GM23248 (cell line): Measurements from ENCODE around the gene NYAP2. TPM values are rescaled to one million over a fixed set of nuclear protein-coding genes. Genes with fewer than 3 reads are reported as not detected.
A peak's percentile ranks its signal among the peaks of the same experiment; 100 is the strongest.

Experiments
- DNase-seq: peaks from one replicate; pipeline ENCODE4 v3.0.0-alpha.2; 2015
- H2AFZ ChIP-seq: fragments of 200-600 bp; sonication (generic); 2 replicates; pipeline ENCODE4 v1.6.1; 2016; ENCODE audit warnings: antibody characterized with exemption
- H3F3A ChIP-seq: fragments of 200-600 bp; sonication (generic); 2 replicates; pipeline ENCODE4 v1.6.1; 2016; ENCODE audit warnings: mild to moderate bottlenecking, antibody characterized with exemption, mixed run types; ENCODE audit not compliant: insufficient read depth
- H3K27ac ChIP-seq: fragments of 200-600 bp; sonication (generic); 2 replicates; pipeline ENCODE4 v1.5.1; 2016; ENCODE audit warnings: mild to moderate bottlenecking
- H3K27me3 ChIP-seq: fragments of 200-600 bp; sonication (generic); replicated peaks from 2 replicates; pipeline ENCODE4 v1.6.1; 2016; ENCODE audit warnings: mild to moderate bottlenecking; ENCODE audit not compliant: insufficient read depth
- H3K36me3 ChIP-seq: fragments of 200-600 bp; sonication (generic); 2 replicates; pipeline ENCODE4 v1.6.1; 2016; ENCODE audit warnings: low read depth, mild to moderate bottlenecking
- H3K4me1 ChIP-seq: fragments of 200-600 bp; sonication (generic); 2 replicates; pipeline ENCODE4 v1.6.1; 2016; ENCODE audit warnings: mild to moderate bottlenecking; ENCODE audit not compliant: insufficient read depth
- H3K4me2 ChIP-seq: fragments of 200-600 bp; sonication (generic); one replicate; pipeline ENCODE4 v1.6.1; 2016; ENCODE audit warnings: mild to moderate bottlenecking; ENCODE audit not compliant: unreplicated experiment
- H3K4me3 ChIP-seq: fragments of 200-600 bp; sonication (generic); 2 replicates; pipeline ENCODE4 v1.5.1; 2016; ENCODE audit warnings: mild to moderate bottlenecking
- H3K79me2 ChIP-seq: fragments of 200-600 bp; sonication (generic); 2 replicates; pipeline ENCODE4 v1.6.1; 2016; ENCODE audit warnings: mild to moderate bottlenecking; ENCODE audit not compliant: insufficient read depth
- H3K9ac ChIP-seq: fragments of 200-600 bp; sonication (generic); 2 replicates; pipeline ENCODE4 v1.6.1; 2016; ENCODE audit warnings: mild to moderate bottlenecking
- H3K9me2 ChIP-seq: fragments of 200-600 bp; sonication (generic); 2 replicates; pipeline ENCODE4 v1.6.1; 2016; ENCODE audit warnings: mixed run types, mild to moderate bottlenecking, moderate library complexity; ENCODE audit not compliant: insufficient read depth
- H3K9me3 ChIP-seq: fragments of 200-600 bp; sonication (generic); one replicate; pipeline ENCODE4 v1.6.1; 2017; ENCODE audit warnings: low read depth
- H4K20me1 ChIP-seq: fragments of 200-600 bp; sonication (generic); 2 replicates; pipeline ENCODE4 v1.6.0; 2016; ENCODE audit not compliant: insufficient read depth
- EZH2 ChIP-seq: fragments of 200-600 bp; sonication (generic); IDR thresholded peaks from 2 replicates; pipeline ENCODE4 v1.6.1; 2018; ENCODE audit warnings: antibody characterized with exemption, mild to moderate bottlenecking; ENCODE audit not compliant: insufficient read depth, poor library complexity, severe bottlenecking
- EZH2phosphoT487 ChIP-seq: fragments of 200-600 bp; sonication (generic); IDR thresholded peaks from 2 replicates; pipeline ENCODE4 v1.6.1; 2018; ENCODE audit warnings: antibody characterized with exemption, moderate library complexity, mild to moderate bottlenecking, low read depth; ENCODE audit not compliant: insufficient read depth
- whole genome bisulfite sequencing, 2 experiments: methylation state at CpG; one replicate each; pipeline ENCODE4 v1.1.6; 2015 to 2017; ENCODE audit warnings: low lambda C conversion rate in 2 of 2, low coverage in 1 of 2; ENCODE audit errors: missing lambda C conversion rate in 2 of 2; 5-methylcytosine and 5-hydroxymethylcytosine counted together
- in situ Hi-C: fragments of 300-500 bp; cut with MboI; formaldehyde crosslinking; loops from 2 replicates; pipeline ENCODE4 v1.15.0; 2020
- polyA plus RNA-seq: library from polyadenylated mRNA; unstranded; fragments of >200 nt; fragmentation: Nextera tagmentation; extraction: Ambion mirVana; gene quantifications from 2 replicates; pipeline ENCODE4 v1.2.1, GENCODE V29; 2016
- total RNA-seq: library from RNA; depleted of rRNA; stranded (reverse); fragments of >200 nt; shearing (Covaris generic); gene quantifications from 2 replicates; pipeline ENCODE4 v1.2.3, GENCODE V29; 2014

NYAP2 gene
- total and polyA plus RNA-seq, 2 experiments from 2014 or later = not detected

DNA sequence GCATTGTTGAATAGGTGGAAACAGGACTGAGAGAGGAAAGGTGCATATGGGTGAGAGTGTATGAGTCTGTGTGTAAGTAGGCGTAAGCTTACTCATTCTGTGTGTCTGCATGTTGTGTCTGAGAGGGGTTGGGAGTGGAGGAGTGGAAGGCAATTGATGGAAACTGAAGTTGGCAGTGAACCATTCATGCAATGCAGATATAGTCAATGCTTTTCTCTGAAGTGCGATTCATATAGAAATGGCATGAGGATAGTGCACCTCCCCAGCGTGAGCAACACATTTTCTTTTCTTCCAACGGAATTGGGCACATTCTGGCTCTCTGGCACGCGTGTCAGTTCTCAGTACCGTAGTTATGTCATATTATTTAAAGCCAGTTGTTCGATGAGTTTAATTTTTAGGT lies 250.5 kb downstream of the NYAP2 start:
- DNase-seq = no peak
- in situ Hi-C loops = loop anchor here (10.0 kb wide), 1 partner anchor 525 kb away; no protein-coding TSS in a partner anchor
- no peaks in the 10 kb centered on the region for H3K9me2 ChIP-seq
- H3K9ac ChIP-seq = no peak overlapping the region
- peaks cover 12% of the 10 kb centered on the region; the same call in 1 of the 2 replicates for H3K27me3 ChIP-seq
- H3K27ac ChIP-seq = no peak overlapping the region
- TF ChIP-seq EZH2 (no peak), EZH2phosphoT487 (no peak)
- H3K4me3 ChIP-seq = no peak overlapping the region
- H3K4me1 ChIP-seq = no peaks in the 10 kb centered on the region
- no peaks in the 10 kb centered on the region for H3K36me3 ChIP-seq
- H3K79me2 ChIP-seq = no peaks in the 10 kb centered on the region
- H3F3A ChIP-seq = no peaks in the 10 kb centered on the region
- H2AFZ ChIP-seq = no peak overlapping the region
- no peaks in the 10 kb centered on the region for H4K20me1 ChIP-seq
- 72 to 73% methylated on average over 8 of the region's 8 CpGs for WGBS, 2 experiments
- H3K4me2 ChIP-seq = no peak overlapping the region
- no peaks in the 10 kb centered on the region for H3K9me3 ChIP-seq

- Histone ChIP-seq H3K9me2 (no peaks in the 10 kb centered on the region), H2AFZ (no peak overlapping the region), H3K4me2 (no peak overlapping the region), H3K27me3 (no peaks in the 10 kb centered on the region), H4K20me1 (no peaks in the 10 kb centered on the region), H3K9ac (no peak overlapping the region), H3K36me3 (no peaks in the 10 kb centered on the region), H3F3A (no peaks in the 10 kb centered on the region), H3K9me3 (no peaks in the 10 kb centered on the region), H3K27ac (no peak overlapping the region), H3K4me3 (no peak overlapping the region), H3K4me1 (no peaks in the 10 kb centered on the region), H3K79me2 (no peaks in the 10 kb centered on the region)
- no peak for TF ChIP-seq EZH2phosphoT487
- TF ChIP-seq EZH2 = no peak
- peak; percentile 78 for DNase-seq
- WGBS, 2 experiments = 10 to 12% methylated on average over 11 of the region's 11 CpGs
- in situ Hi-C loops = no loop called here
Measured at GRCh38 chr2:225660262-225661131, 261.0 kb downstream of the NYAP2 start.

- Histone ChIP-seq H3K79me2 (no peaks in the 10 kb centered on the region), H3K9me3 (no peaks in the 10 kb centered on the region), H3K9me2 (no peaks in the 10 kb centered on the region), H3K27me3 (no peaks in the 10 kb centered on the region), H3K36me3 (no peaks in the 10 kb centered on the region), H3K9ac (no peak overlapping the region), H3K4me3 (no peak overlapping the region), H4K20me1 (no peaks in the 10 kb centered on the region), H3K4me2 (no peak overlapping the region), H3K27ac (no peak overlapping the region), H2AFZ (no peak overlapping the region), H3F3A (no peaks in the 10 kb centered on the region), H3K4me1 (no peaks in the 10 kb centered on the region)
- TF ChIP-seq EZH2phosphoT487 (no peak), EZH2 (no peak)
- in situ Hi-C loops = no loop called here
- DNase-seq = no peak
- 28 to 33% methylated on average over 4 of the region's 4 CpGs for WGBS, 2 experiments
Measured at GRCh38 chr2:225662101-225662500, 262.6 kb downstream of the NYAP2 start.

DNA sequence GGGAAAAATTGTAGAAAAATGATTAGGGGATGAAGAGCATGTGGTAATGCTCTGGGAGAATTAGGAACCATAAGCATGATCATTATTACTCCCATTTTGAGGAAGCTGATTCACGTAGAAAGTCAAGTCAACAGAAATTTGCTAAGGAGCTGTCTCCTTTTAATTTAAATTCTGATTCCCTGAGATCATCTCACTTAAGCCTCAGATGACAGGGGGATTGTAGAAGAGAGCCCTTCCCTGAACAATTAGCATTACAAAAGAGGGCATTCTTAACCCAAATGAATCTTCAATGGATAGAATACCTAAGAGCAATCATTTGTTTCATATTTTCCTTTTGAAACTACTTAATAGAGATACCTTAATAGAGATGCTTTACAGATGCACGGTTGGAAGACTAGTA lies 267.9 kb downstream of the NYAP2 start:
- no peak overlapping the region for H3K27ac ChIP-seq
- H2AFZ ChIP-seq = no peak overlapping the region
- in situ Hi-C loops = no loop called here
- H3K9me2 ChIP-seq = no peaks in the 10 kb centered on the region
- no peaks in the 10 kb centered on the region for H3K79me2 ChIP-seq
- H3K27me3 ChIP-seq = no peaks in the 10 kb centered on the region
- H3K4me3 ChIP-seq = no peak overlapping the region
- H3K4me2 ChIP-seq = no peak overlapping the region
- WGBS, 2 experiments = 69 to 86% methylated on average over 2 of the region's 2 CpGs
- DNase-seq = no peak
- TF ChIP-seq EZH2phosphoT487 = no peak
- TF ChIP-seq EZH2 = no peak
- no peaks in the 10 kb centered on the region for H3K36me3 ChIP-seq
- H4K20me1 ChIP-seq = no peaks in the 10 kb centered on the region
- no peaks in the 10 kb centered on the region for H3K9me3 ChIP-seq
- no peaks in the 10 kb centered on the region for H3K4me1 ChIP-seq
- H3F3A ChIP-seq = 0 out of 2 replicates have a peak, but pooled peaks cover 5% of the 10 kb centered on the region
- no peak overlapping the region for H3K9ac ChIP-seq
